DOHH2 (cell line): ENCODE data around the gene ZNF587.

ENCODE experiments used
- H3F3A ChIP-seq: fragments of 200-600 bp; sonication (generic), shearing (Covaris generic); 2 replicates; pipeline ENCODE4 v1.6.0; 2016; ENCODE audit warnings: antibody characterized with exemption, mild to moderate bottlenecking; ENCODE audit not compliant: control insufficient read depth, insufficient read depth
- H3K27ac ChIP-seq: fragments of 200-600 bp; sonication (generic); 2 replicates; pipeline ENCODE4 v1.5.1; 2014; ENCODE audit warnings: low read depth, mild to moderate bottlenecking, low read length, moderate library complexity
- H3K27me3 ChIP-seq: fragments of 200-600 bp; sonication (generic); 2 replicates; pipeline ENCODE4 v1.6.1; 2014; ENCODE audit warnings: mild to moderate bottlenecking, low read length, mixed read lengths; ENCODE audit not compliant: control insufficient read depth
- H3K36me3 ChIP-seq: fragments of 200-600 bp; sonication (generic); 2 replicates; pipeline ENCODE4 v1.6.1; 2014; ENCODE audit warnings: mild to moderate bottlenecking, low read length, moderate library complexity, mixed read lengths; ENCODE audit not compliant: control insufficient read depth
- H3K4me1 ChIP-seq: fragments of 200-600 bp; sonication (generic); 2 replicates; pipeline ENCODE4 v1.6.1; 2014; ENCODE audit warnings: mild to moderate bottlenecking, low read length, mixed read lengths; ENCODE audit not compliant: control insufficient read depth
- H3K4me2 ChIP-seq: fragments of 200-600 bp; sonication (generic); 2 replicates; pipeline ENCODE4 v1.6.0; 2014; ENCODE audit warnings: mild to moderate bottlenecking, low read length, moderate library complexity
- H3K4me3 ChIP-seq: fragments of 200-600 bp; sonication (generic); 2 replicates; pipeline ENCODE4 v1.5.1; 2014; ENCODE audit warnings: mild to moderate bottlenecking, low read length, mixed read lengths
- H3K79me2 ChIP-seq: fragments of 200-600 bp; sonication (generic); 2 replicates; pipeline ENCODE4 v1.6.1; 2014; ENCODE audit warnings: mild to moderate bottlenecking, low read length, mixed read lengths; ENCODE audit not compliant: control insufficient read depth
- H3K9me2 ChIP-seq: fragments of 200-600 bp; sonication (generic); replicated peaks from 2 replicates; pipeline ENCODE4 v1.6.1; 2014; ENCODE audit warnings: mild to moderate bottlenecking, low read length, mixed read lengths; ENCODE audit not compliant: control insufficient read depth
- H3K9me3 ChIP-seq: fragments of 200-600 bp; sonication (generic); 2 replicates; pipeline ENCODE4 v1.6.1; 2014; ENCODE audit warnings: antibody characterized with exemption, low read length, mixed read lengths; ENCODE audit not compliant: control insufficient read depth, insufficient read depth
- H4K20me1 ChIP-seq: fragments of 200-600 bp; sonication (generic); 2 replicates; pipeline ENCODE4 v1.6.0; 2014; ENCODE audit warnings: low read depth, mild to moderate bottlenecking, antibody characterized with exemption, low read length, moderate library complexity; ENCODE audit not compliant: control insufficient read depth, insufficient read depth
- CTCF ChIP-seq: fragments of 200-600 bp; sonication (generic); IDR thresholded peaks from one replicate; pipeline ENCODE4 v1.5.1; 2014; ENCODE audit warnings: antibody characterized with exemption, mild to moderate bottlenecking, low read depth, low read length; ENCODE audit not compliant: poor library complexity, severe bottlenecking
- EZH2phosphoT487 ChIP-seq: fragments of 200-600 bp; sonication (generic); IDR thresholded peaks from 2 replicates; pipeline ENCODE4 v1.6.1; 2017; ENCODE audit warnings: borderline replicate concordance, mild to moderate bottlenecking, antibody characterized with exemption, low read length, moderate library complexity, mixed read lengths

Gene ZNF587

DNA sequence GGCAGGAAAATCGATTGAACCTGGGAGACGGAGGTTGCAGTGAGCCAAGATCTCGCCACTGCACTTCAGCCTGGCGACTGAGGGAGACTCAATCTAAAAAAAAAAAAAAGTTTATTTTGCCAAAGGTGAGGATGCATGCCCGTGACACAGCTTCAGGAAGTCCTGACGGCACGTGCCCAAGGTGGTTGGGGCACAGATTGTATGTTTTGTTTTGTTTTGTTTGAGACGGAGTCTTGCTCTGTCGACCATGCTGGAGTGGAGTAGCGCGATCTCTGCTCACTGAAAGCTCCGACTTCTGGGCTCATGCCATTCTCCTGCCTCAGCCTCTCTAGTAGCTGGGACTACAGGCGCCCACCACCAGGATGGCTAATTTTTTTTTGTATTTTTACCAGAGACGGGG is 31.7 kb upstream of the ZNF587 start:
- TF ChIP-seq CTCF (no peak), EZH2phosphoT487 (no peak)
- H3K4me2 ChIP-seq: no peak overlapping the region
- H3K27ac ChIP-seq: no peak overlapping the region
- no peaks in the 10 kb centered on the region for H4K20me1 ChIP-seq
- no peaks in the 10 kb centered on the region for H3F3A ChIP-seq
- peaks cover 26% of the 10 kb centered on the region for H3K36me3 ChIP-seq
- H3K79me2 ChIP-seq: peaks cover 51% of the 10 kb centered on the region
- no peaks in the 10 kb centered on the region for H3K27me3 ChIP-seq
- H3K9me2 ChIP-seq: no peaks in the 10 kb centered on the region
- peaks cover 27% of the 10 kb centered on the region for H3K4me1 ChIP-seq
- no peak overlapping the region for H3K4me3 ChIP-seq
- no peaks in the 10 kb centered on the region; the same call in 1 of the 2 replicates for H3K9me3 ChIP-seq

GRCh38 chr19:57818378-57818777 is 31.3 kb upstream of the ZNF587 start:
- Histone ChIP-seq H3K4me3 (peak overlapping the region; percentile 95), H3K27ac (no peak overlapping the region)

DNA sequence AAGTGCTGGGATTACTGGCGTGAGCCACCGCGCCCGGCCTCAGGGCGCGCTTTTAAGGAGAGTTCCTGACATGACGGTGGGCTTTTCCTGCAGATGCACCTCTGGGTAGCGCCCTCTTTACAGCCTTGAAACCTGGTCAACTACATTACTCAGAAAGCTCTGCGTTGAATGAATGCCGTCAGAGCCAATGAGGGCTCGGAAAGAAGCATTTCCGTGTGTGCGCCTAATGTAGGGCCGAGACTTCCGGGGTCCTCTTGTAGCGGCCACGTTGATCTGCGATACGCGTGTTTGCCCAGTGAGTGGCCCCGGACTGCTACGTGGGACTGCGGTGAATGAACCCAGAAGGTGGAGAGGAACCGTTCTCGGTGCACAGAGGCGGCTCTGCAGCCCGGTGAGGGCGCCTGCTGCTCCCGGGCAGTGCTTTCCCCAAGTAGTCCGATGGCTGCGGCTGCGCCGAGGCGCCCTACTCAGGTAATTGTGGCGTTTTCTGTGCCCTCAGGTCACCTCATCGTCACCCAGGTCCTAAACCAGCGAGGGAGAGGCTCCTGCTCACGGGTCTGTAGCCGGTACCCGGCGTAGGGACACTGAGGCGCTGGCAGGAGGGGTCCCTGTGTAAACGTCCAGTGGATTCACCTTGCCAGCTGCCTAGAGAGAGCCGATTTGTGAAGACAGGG is 30.0 kb upstream of the ZNF587 start:
- TF ChIP-seq CTCF: no peak
- no peak for TF ChIP-seq EZH2phosphoT487
- H3K27me3 ChIP-seq: no peaks in the 10 kb centered on the region
- H3F3A ChIP-seq: no peaks in the 10 kb centered on the region
- H3K9me2 ChIP-seq: no peaks in the 10 kb centered on the region
- H3K4me3 ChIP-seq: peak overlapping the region; percentile 95
- H3K36me3 ChIP-seq: peaks cover 41% of the 10 kb centered on the region
- no peaks in the 10 kb centered on the region for H4K20me1 ChIP-seq
- peaks cover 20% of the 10 kb centered on the region for H3K4me1 ChIP-seq
- peak overlapping the region; percentile 56 for H3K27ac ChIP-seq
- peak overlapping the region; percentile 73 for H3K4me2 ChIP-seq
- H3K79me2 ChIP-seq: peaks cover 57% of the 10 kb centered on the region
- no peaks in the 10 kb centered on the region; the same call in 1 of the 2 replicates for H3K9me3 ChIP-seq

More at GRCh38 chr19:57818378-57818777, 31.3 kb upstream of the ZNF587 start:
- Histone ChIP-seq H3K27me3 (no peaks in the 10 kb centered on the region), H3K9me3 (no peaks in the 10 kb centered on the region; the same call in 1 of the 2 replicates), H3K79me2 (peaks cover 55% of the 10 kb centered on the region), H3K9me2 (no peaks in the 10 kb centered on the region), H3F3A (no peaks in the 10 kb centered on the region), H3K4me2 (peak overlapping the region; percentile 73), H3K36me3 (peaks cover 29% of the 10 kb centered on the region), H4K20me1 (no peaks in the 10 kb centered on the region), H3K4me1 (peaks cover 25% of the 10 kb centered on the region)
- TF ChIP-seq EZH2phosphoT487 (no peak), CTCF (no peak)
